KG1 (cell line): ENCODE data around the gene DLG1.
"Not testable (repeated sequence)": the region's sequence is repeated elsewhere in the genome, so short reads cannot be mapped to it uniquely, and the experiment has no call there.

Source experiments
- DNase-seq: peaks from one replicate; lab custom pipeline; 2025; lab: John Stamatoyannopoulos, UW

The DLG1 gene

DNA sequence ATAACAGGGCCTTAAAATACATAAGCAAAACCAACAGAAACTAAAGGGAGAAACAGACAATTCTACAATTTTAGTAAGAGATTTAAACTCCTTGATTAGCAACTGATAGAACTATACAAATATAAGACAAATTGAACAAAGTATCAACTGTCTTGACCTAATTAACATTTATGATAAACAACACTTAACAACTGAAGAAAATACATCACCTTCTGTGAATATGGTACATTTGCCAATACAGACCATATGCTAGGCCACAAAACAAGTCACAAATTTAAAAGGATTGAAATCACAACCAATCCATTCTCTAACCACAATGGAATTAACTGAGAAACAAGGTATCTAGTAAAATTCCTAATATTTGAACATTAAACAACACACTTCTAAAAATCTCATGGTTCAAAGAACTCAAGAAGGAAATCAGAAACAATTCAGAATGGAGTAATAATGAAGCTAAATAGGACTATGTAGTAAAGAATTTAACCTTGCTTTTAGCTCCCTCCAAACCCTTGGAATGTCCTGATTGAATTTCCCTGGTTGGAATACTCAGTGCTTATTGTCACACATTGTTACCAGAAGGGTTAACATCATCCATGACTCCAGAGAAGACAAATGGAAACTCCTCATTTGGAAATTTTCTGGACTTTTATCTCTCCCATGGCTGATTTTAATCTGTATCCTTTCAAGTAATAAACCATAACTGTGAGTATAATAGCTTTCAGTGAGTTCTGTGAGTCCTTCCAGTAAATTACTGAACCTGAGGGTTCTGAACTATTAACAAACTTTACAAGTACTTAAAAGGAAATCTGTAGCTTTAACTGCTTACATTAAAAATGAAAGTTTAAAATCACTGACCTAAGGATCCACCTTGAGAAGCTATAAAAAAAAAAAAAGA lies 88.8 kb downstream of the DLG1 start:
- DNase-seq: no peak

- DNase-seq: no peak
Observed at GRCh38 chr3:197206913-197207312, 91.5 kb downstream of the DLG1 start.

GRCh38 chr3:197205675-197206074 lies 92.7 kb downstream of the DLG1 start:
- DNase-seq: no peak

- DNase-seq: no peak
Observed at GRCh38 chr3:197205265-197205664, 93.1 kb downstream of the DLG1 start.

DNA sequence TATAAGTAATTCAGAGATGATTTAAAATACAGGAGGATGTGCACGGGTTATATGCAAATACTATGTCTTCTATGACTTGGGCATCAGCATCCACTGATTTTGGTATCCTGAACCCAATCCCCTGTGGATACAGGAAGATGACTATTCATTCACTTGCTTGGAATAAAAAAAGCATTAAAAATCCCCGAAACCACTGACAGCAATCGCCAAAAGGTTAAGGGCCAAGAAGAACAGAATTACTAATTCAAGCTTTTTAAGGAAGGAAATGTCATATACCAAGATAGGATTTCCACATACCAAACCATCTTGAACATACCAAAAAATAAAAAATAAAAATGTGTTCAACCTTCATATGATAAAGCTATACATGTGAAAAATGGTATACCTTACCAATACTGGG lies 93.7 kb downstream of the DLG1 start:
- DNase-seq: no peak

GRCh38 chr3:197203714-197204146 lies 94.7 kb downstream of the DLG1 start:
- no peak for DNase-seq

GRCh38 chr3:197202694-197203093 lies 95.7 kb downstream of the DLG1 start:
- DNase-seq: no peak

DNA sequence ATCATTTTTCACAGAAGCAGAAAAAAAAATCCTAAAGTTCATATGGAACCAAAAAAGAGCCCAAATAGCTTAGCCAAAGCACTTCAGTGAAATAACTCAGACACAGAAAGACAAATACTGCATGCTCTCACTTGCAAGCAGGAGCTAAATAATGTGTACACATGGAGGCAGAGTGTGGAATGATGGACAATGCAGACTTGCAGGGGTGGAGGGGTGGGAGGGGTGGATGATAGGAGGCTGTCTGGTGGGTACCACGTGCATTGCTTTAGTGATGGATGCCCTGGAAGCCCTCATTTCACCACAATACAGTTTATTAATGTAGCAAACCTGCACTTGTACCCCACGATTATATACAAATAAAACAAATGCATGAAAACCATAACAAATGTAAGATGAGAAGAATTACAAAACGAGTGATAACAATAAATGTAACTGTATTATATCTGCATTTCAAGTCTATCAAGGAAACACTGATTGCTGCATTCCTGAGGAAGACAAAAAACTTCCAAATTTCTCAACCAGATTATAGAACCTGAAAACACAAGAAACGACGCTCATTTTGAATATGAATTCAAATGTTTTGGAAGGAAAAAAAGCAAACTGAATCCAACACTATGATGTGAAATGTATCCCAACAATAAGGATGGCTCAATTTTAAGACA lies 96.5 kb downstream of the DLG1 start:
- DNase-seq: no peak

- DNase-seq: not testable (repeated sequence)
Observed at GRCh38 chr3:197200856-197201255, 97.6 kb downstream of the DLG1 start.

DNA sequence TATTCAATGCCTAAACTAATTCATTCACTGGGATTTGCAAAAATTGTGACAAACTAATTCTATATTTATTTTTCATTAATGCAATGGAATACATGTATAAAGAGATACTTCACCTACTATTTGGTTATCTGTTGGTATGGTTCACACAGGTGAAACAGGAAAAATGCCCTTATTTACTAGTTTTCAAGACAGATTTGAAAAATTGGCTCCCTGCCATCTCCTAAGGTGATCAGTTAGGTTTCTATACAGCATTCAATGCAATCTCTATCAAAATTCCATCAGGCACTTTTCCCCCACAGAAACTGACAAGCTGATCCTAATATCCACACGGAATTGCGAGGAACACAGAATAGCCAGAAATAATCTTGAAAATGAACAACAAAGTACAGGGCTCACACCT lies 101.1 kb downstream of the DLG1 start:
- DNase-seq: no peak

GRCh38 chr3:197196192-197196591 lies 102.2 kb downstream of the DLG1 start:
- no peak for DNase-seq

DNA sequence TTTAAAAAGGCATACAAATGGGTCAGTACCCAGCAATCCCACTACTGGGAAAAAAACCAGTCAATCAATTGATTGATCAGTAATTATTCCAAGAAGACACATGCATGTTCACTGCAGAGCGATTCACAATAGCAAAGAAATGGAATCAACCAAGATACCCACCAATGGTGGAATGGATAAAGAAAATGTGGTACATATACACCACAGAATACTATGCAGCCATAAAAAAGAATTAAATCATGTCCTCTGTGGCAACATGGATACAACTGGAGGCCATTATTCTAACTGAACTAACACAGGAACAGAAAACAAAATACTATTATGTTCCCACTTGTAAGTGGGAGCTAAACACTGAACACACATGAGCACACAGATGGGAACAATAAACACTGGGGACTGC lies 103.1 kb downstream of the DLG1 start:
- no peak for DNase-seq

DNA sequence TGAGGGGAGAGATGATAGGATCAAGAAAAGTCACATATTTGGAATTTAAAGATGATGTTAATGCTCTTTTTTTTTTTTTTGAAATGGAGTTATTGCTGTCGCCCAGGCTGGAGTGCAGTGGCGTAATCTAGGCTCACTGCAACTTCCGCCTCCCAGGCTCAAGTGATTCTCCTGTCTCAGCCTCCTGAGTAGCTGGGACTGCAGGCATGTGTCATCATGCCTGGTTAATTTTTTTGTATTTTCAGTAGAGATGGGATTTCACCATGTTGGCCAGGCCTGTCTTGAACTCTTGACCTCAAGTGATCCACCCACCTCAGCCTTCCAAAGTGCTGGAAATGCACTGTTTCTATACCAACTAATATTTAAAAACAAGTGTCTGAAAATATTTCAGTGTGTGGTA lies 104.7 kb downstream of the DLG1 start:
- DNase-seq: not testable (repeated sequence)

DNA sequence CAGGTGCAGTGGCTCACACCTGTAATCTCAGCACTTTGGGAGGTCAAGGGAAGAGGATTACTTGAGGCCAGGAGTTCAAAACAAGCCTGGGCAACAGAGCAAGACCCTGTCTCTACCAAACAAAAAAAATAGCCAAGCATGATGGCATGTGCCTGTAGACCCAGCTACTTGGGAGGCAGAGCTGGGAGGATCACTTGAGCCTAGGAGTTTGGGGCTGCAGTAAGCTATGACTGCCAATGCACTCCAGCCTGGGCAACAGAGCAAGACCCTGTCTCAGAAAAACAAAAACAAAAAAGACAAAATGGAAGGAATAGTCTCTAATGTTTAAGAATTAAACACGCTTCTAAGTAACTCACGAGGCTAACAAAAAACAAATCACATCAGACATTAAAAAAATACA lies 106.5 kb downstream of the DLG1 start:
- DNase-seq: no peak

- no peak for DNase-seq
Observed at GRCh38 chr3:197189623-197190022, 108.8 kb downstream of the DLG1 start.

DNA sequence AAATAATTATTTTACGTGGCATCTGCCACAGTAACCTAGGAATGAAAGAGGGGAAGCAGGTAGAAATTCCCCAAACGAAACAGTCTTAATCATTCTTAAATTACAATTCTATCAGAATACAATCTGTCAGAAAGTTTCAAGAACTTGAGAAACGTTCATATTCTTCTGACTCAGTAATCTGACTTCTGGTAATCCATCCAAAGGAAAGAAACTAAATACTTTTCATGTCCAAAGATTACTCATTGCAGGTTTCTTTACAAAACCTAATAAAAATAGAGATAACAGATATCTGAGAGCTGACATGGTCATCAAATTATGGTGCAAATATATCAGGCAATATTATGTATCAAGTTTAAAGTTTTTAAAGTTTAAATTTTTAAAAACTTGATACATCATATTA lies 109.4 kb downstream of the DLG1 start:
- no peak for DNase-seq

DNA sequence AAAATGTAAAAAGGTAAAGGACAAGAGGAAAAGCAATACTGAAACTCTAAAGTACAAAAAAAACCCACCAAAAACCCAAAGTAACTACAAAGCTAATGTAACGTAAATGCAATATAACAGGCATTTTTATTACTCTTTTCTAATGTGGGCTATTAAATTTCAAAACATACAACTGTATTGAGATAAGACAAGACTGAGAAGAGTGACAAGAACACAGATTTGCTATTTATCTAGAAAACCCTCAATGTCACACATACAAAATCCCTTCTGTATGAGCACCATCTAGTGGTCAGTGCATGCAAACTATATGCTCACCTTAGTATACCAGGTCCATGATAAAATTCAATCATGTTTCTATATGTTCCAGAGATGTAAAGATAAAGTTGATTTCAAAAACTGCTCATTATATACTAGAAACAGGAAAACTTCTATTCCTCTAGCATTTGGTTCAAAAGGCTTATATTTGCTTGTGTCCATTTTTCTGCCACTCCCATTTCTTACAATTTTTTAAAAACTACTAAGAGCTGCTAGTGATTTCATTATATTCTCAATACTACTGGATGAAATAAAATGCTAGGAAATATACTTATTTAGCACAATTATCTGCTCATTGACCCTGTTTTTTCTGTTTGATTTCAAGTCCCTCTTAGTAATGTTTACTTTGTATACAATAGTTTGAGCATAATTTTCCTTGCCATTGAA lies 111.4 kb downstream of the DLG1 start:
- peak; percentile 20 for DNase-seq

DNA sequence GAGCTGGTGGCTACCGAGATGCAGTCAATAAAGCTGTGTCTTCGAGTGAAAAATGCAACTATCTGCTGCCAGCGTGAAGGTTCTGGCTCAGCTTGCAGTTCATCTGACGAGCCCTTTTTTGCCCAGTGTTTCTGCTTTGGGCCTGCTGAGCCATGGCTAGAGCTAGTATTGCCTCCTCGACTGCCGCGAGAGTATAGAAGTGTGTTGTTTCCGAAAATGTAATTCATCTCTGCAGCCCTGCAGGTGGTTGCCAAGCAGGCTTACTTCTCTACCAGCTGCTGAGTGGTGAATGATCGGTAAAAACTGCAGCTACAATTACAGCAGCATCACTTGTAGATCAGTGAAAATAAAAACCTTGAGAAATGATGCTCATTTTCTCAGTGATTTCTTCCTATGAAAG lies 114.8 kb downstream of the DLG1 start:
- DNase-seq: no peak

GRCh38 chr3:197181741-197182140 lies 116.7 kb downstream of the DLG1 start:
- DNase-seq: no peak

DNA sequence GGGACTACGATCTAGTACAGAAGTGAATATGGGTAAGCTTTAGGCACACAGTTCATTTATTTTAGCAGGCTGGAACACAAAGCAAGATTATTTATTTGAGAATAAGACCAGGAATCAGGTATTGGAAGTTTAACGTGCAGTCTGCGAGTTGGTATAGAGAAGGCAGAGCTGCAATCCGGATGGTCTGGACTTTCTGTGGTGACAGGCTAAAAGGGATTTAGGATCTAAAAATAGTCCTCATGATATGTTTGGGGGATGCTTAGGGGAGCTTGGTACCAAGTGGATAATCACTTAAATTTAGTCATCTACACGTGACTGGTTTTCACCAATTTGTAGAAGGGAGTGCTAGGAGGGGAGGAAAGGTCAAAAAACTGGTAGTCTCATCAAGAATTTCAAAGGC lies 119.4 kb downstream of the DLG1 start:
- DNase-seq: no peak

DNA sequence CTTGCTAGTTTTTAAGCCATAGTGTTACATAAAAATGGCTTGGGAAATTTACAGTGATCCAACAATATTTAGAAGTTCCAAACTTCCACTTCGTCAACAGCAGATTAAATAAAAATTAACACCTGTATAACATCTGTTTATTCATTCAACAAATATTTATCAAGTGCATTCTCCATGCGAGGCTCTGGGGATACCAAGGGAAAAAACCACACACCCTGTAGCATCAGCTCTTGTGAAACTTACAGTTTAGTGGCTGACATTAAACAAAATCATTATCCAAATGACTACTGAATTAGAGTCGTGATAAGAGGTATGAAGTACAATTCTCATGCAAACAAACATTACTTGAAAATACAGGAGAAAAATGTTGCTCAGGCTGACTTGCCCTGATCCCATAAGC lies 122.9 kb downstream of the DLG1 start:
- no peak for DNase-seq

GRCh38 chr3:197174927-197175326 lies 123.5 kb downstream of the DLG1 start:
- DNase-seq: no peak

GRCh38 chr3:197173620-197174019 lies 124.8 kb downstream of the DLG1 start:
- no peak for DNase-seq
